K562 (cell line): ENCODE results near the gene KCNJ4.

ENCODE experiments used
- CHCHD3 ChIP-seq: fragments of 250-450 bp; sonication (Bioruptor Pico); IDR thresholded peaks from 2 replicates; pipeline ENCODE4 v2.1.2; 2022; ENCODE audit warnings: mild to moderate bottlenecking
- GABPA ChIP-seq: fragments of 200-800 bp; sonication (Bioruptor generic); conservative IDR thresholded peaks from 2 replicates; pipeline ENCODE4 v1.6.1; 2016; ENCODE audit warnings: low read depth, missing genetic modification characterization, missing compliant biosample characterization
- IRF2 ChIP-seq: sonication (generic); formaldehyde crosslinking; IDR thresholded peaks from 2 replicates; pipeline ENCODE4 v1.8.1; 2022; ENCODE audit warnings: mild to moderate bottlenecking, missing genetic modification reagents
- KDM1A ChIP-seq, 2 experiments: fragments of 450-650 bp; IDR thresholded peaks; 2 replicates each; pipeline ENCODE4 v1.6.1; 2016; ENCODE audit warnings: mild to moderate bottlenecking in 2 of 2
- MED1 ChIP-seq: sonication (generic); formaldehyde crosslinking; IDR thresholded peaks from 2 replicates; pipeline ENCODE4 v1.8.1; 2023; ENCODE audit warnings: missing genetic modification reagents, borderline replicate concordance
- MYC ChIP-seq, 2 experiments: fragments of 250-450 bp in 1 of 2; sonication (Bioruptor Pico) in 1 of 2; IDR thresholded peaks; 2 replicates each; pipeline versions ENCODE4 v1.5.1 to v1.6.1; 2012 to 2021; ENCODE audit warnings: low read depth in 2 of 2, borderline replicate concordance in 1 of 2, improper control_type of control experiment in 1 of 2, low read length in 1 of 2, mild to moderate bottlenecking in 1 of 2, moderate library complexity in 1 of 2
- NCOA1 ChIP-seq: fragments of 450-650 bp; IDR thresholded peaks from 2 replicates; pipeline ENCODE4 v1.6.1; 2016; ENCODE audit warnings: low read depth
- TF ChIP-seq, protein P1 (sequence below): sonication (generic); formaldehyde crosslinking; IDR thresholded peaks from 2 replicates; pipeline ENCODE4 v1.8.1; 2023; ENCODE audit warnings: mild to moderate bottlenecking, missing genetic modification reagents, moderate library complexity
- TF ChIP-seq, protein P2 (sequence below), 3 experiments: IDR thresholded peaks in 2 of 3; conservative IDR thresholded peaks in 1 of 3; 2 replicates each; pipeline ENCODE4 v1.5.1; 2011 to 2012; ENCODE audit warnings: low read length in 3 of 3, mild to moderate bottlenecking in 3 of 3, control low read depth in 2 of 3, improper control_type of control experiment in 1 of 3, inconsistent platforms in 1 of 3, low read depth in 1 of 3, mixed read lengths in 1 of 3, moderate library complexity in 1 of 3; ENCODE audit not compliant: insufficient read depth in 2 of 3

DNA sequence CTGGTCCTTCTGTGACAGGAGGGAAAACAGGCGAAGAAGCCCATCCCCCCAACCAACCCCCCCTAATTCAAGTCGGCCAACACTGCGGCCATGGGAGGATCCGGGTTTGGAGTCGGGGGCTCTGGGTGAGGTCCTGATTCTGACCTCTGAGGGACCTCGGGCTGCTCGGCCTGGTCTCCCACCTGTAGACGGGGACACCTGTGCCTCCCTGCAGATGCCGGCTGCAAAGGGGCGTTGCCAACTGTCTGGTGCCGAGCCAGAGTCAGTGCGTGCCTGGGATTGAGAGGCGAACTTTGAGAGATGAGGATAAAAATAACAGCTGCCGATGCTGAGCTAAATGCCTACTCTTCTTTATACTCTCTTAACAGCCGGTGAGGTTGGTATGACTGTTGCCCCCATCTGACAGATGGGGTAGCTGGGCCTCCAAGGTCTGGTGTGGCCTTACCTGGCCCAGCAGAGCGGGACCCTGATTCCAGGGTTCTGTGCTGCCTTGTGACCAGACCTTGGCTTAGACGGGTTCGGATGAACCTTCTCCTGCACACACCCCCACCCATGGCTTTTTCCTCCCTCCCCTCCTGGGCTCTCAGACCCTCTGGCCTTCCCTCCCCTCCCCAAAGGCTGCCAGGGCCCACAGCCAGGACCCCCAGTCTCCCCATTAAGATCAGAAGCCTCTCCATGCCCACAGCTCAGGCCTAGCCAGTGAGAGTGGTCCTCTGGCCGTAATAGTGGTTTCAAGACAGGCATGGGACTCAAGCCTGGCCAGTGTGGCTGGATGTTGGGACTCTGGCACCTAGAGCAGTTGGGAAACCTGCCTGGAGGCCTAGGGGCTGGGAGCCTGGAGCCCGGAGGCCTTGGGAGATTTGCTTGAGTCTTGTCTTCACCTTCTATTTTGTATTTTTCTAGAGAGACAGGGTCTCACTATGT is 41.7 kb downstream of the KCNJ4 start:
- TF ChIP-seq MED1 (CRISPR knock-in tag) (no peak), IRF2 (CRISPR knock-in tag) (no peak), NCOA1 (no peak), GABPA (no peak), KDM1A (IDR thresholded peaks at IDR 0.05) (no peak), MYC (IDR thresholded peaks at IDR 0.05; ENCODE audit: low read depth, low read length) (no peak), MYC (CRISPR knock-in tag; IDR thresholded peaks at IDR 0.05; ENCODE audit: borderline replicate concordance, low read depth) (no peak), CHCHD3 (no peak)
- TF ChIP-seq, protein P1, sequence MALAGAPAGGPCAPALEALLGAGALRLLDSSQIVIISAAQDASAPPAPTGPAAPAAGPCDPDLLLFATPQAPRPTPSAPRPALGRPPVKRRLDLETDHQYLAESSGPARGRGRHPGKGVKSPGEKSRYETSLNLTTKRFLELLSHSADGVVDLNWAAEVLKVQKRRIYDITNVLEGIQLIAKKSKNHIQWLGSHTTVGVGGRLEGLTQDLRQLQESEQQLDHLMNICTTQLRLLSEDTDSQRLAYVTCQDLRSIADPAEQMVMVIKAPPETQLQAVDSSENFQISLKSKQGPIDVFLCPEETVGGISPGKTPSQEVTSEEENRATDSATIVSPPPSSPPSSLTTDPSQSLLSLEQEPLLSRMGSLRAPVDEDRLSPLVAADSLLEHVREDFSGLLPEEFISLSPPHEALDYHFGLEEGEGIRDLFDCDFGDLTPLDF (CRISPR knock-in tag): no peak
- TF ChIP-seq, protein P2, sequence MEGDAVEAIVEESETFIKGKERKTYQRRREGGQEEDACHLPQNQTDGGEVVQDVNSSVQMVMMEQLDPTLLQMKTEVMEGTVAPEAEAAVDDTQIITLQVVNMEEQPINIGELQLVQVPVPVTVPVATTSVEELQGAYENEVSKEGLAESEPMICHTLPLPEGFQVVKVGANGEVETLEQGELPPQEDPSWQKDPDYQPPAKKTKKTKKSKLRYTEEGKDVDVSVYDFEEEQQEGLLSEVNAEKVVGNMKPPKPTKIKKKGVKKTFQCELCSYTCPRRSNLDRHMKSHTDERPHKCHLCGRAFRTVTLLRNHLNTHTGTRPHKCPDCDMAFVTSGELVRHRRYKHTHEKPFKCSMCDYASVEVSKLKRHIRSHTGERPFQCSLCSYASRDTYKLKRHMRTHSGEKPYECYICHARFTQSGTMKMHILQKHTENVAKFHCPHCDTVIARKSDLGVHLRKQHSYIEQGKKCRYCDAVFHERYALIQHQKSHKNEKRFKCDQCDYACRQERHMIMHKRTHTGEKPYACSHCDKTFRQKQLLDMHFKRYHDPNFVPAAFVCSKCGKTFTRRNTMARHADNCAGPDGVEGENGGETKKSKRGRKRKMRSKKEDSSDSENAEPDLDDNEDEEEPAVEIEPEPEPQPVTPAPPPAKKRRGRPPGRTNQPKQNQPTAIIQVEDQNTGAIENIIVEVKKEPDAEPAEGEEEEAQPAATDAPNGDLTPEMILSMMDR (IDR thresholded peaks at IDR 0.05 in 2 of 3, conservative IDR thresholded peaks at IDR 0.05 in 1 of 3; ENCODE audit: insufficient read depth in 2 of 3, low read depth in 1 of 3, low read length in 3 of 3): no peak
